Activated CD8-positive, alpha-beta T cell treated with anti-CD3 and anti-CD28 coated beads for 36 hours (primary cell): ENCODE data around the gene DDIAS. TPM values are rescaled to one million over a fixed set of nuclear protein-coding genes. Genes with fewer than 3 reads are reported as not detected.

ENCODE experiments used
- ATAC-seq: fragments of 200-7000 bp; cut with Tn5 transposase; one replicate; pipeline ENCODE4 v1.10.0; 2021; ENCODE audit warnings: mild to moderate bottlenecking, moderate library complexity
- CTCF ChIA-PET: fragments of 350-600 bp; sonication (Branson Sonifier 250); formaldehyde crosslinking; loops from one replicate; lab custom pipeline; 2021; ENCODE audit warnings: antibody characterized with exemption; lab: Charles Lee
- POLR2A ChIA-PET: fragments of 350-600 bp; sonication (Branson Sonifier 250); formaldehyde crosslinking; loops from one replicate; lab custom pipeline; 2021; ENCODE audit warnings: antibody characterized with exemption; lab: Charles Lee
- DNase-seq: peaks from one replicate; pipeline ENCODE4 v3.0.0-alpha.2; 2020
- H3K27ac Mint-ChIP-seq: one replicate; pipeline ENCODE4 v1.8.0; 2021; ENCODE audit warnings: mild to moderate bottlenecking, mixed read lengths
- H3K27me3 Mint-ChIP-seq: one replicate; pipeline ENCODE4 v1.8.0; 2021; ENCODE audit warnings: mixed read lengths
- H3K36me3 Mint-ChIP-seq: one replicate; pipeline ENCODE4 v1.8.0; 2021; ENCODE audit warnings: low read depth, mixed read lengths
- H3K4me1 Mint-ChIP-seq: one replicate; pipeline ENCODE4 v1.8.0; 2021; ENCODE audit warnings: low read depth, mixed read lengths
- H3K4me3 Mint-ChIP-seq: one replicate; pipeline ENCODE4 v1.8.0; 2021; ENCODE audit warnings: mild to moderate bottlenecking, moderate library complexity, mixed read lengths
- H3K9me3 Mint-ChIP-seq: one replicate; pipeline ENCODE4 v1.8.0; 2021; ENCODE audit warnings: mixed read lengths
- intact Hi-C: fragments of 100-400 bp; cut with micrococcal nuclease; formaldehyde crosslinking; loops from one replicate; pipeline ENCODE4 v1.10.0; 2022
- total RNA-seq, 2 experiments: library from RNA; stranded (reverse); gene quantifications; one replicate each; pipeline ENCODE4 v1.2.3, GENCODE V29; 2021
- TF ChIP-seq, protein P1 (sequence below): fragments of 200-600 bp; IDR thresholded peaks from one replicate; pipeline ENCODE4 v1.8.0; 2022; ENCODE audit warnings: antibody characterized with exemption, mild to moderate bottlenecking

The DDIAS gene
- total RNA-seq, 2 experiments from 2014 or later: 19.5 to 22.3 TPM

GRCh38 chr11:82895437-82896091 is 6.0 kb upstream of the DDIAS start:
- Mint-ChIP-seq H3K4me1 (peaks cover 39% of the 10 kb centered on the region), H3K4me3 (no peak overlapping the region), H3K9me3 (no peaks in the 10 kb centered on the region), H3K27ac (no peak overlapping the region), H3K27me3 (no peaks in the 10 kb centered on the region), H3K36me3 (peaks cover 4% of the 10 kb centered on the region)
- ChIA-PET CTCF (interaction anchor here (1.8 to 2.1 kb wide), 2 partner anchors 28 to 354 kb away, joined by 6 to 19 read pairs; no protein-coding TSS in a partner anchor), POLR2A (interaction anchor here (1.0 kb wide), 1 partner anchor 390 kb away, joined by 3 read pairs; the partner anchor contains the start of gene CCDC90B)
- no peak for DNase-seq
- TF ChIP-seq, protein P1, sequence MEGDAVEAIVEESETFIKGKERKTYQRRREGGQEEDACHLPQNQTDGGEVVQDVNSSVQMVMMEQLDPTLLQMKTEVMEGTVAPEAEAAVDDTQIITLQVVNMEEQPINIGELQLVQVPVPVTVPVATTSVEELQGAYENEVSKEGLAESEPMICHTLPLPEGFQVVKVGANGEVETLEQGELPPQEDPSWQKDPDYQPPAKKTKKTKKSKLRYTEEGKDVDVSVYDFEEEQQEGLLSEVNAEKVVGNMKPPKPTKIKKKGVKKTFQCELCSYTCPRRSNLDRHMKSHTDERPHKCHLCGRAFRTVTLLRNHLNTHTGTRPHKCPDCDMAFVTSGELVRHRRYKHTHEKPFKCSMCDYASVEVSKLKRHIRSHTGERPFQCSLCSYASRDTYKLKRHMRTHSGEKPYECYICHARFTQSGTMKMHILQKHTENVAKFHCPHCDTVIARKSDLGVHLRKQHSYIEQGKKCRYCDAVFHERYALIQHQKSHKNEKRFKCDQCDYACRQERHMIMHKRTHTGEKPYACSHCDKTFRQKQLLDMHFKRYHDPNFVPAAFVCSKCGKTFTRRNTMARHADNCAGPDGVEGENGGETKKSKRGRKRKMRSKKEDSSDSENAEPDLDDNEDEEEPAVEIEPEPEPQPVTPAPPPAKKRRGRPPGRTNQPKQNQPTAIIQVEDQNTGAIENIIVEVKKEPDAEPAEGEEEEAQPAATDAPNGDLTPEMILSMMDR: no peak
- no peak for ATAC-seq
- intact Hi-C loops: no loop called here

DNA sequence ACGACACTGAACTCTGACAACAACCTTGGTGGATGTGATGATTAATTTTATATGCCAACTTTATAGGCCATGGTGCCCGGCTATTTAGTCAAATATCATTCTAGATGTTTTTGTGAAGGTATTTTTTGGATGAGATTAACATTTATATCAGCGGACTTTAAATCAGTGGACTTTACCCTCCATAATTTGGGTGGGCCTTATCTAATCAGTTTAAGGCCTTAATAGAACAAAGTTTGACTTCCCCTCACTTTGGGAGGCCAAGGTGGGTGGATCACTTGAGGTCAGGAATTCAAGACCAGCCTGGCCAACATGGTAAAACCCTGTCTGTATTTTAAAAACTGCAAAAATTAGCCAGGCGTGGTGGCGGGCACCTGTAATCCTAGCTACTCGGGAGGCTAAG is 5.4 kb upstream of the DDIAS start:
- POLR2A ChIA-PET: no interaction called here
- H3K27me3 Mint-ChIP-seq: no peaks in the 10 kb centered on the region
- H3K36me3 Mint-ChIP-seq: peaks cover 4% of the 10 kb centered on the region
- no peak overlapping the region for H3K4me3 Mint-ChIP-seq
- intact Hi-C loops: no loop called here
- no peaks in the 10 kb centered on the region for H3K9me3 Mint-ChIP-seq
- TF ChIP-seq, protein P1: no peak
- CTCF ChIA-PET: interaction anchor here (1.8 to 2.1 kb wide), 2 partner anchors 28 to 353 kb away, joined by 6 to 19 read pairs; no protein-coding TSS in a partner anchor
- ATAC-seq: no peak
- H3K4me1 Mint-ChIP-seq: peaks cover 40% of the 10 kb centered on the region
- DNase-seq: no peak
- no peak overlapping the region for H3K27ac Mint-ChIP-seq

DNA sequence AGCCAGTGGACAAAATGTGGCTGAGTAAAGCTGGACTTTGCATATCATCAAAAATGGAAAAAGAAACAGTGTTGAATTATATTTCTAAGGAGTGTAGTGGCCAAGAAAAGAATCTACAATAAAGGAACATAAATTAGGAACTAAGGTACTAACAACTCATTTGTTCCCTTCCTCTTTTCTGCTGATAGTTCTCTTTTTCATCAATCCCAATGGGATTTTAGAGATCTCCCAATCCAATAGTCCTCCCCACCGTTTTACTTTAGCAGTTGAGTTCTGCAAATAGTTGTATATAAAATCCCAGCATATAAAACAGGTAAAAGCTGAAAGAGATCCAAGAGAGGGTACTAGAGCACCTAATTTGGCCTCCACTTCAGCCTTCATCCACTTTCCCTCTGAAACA is 3.3 kb upstream of the DDIAS start:
- no peak for ATAC-seq
- intact Hi-C loops: no loop called here
- no peaks in the 10 kb centered on the region for H3K27me3 Mint-ChIP-seq
- POLR2A ChIA-PET: no interaction called here
- peaks cover 50% of the 10 kb centered on the region for H3K4me1 Mint-ChIP-seq
- peak overlapping the region; percentile 18 for H3K4me3 Mint-ChIP-seq
- DNase-seq: no peak
- peaks cover 7% of the 10 kb centered on the region for H3K36me3 Mint-ChIP-seq
- no peak overlapping the region for H3K27ac Mint-ChIP-seq
- H3K9me3 Mint-ChIP-seq: no peaks in the 10 kb centered on the region
- CTCF ChIA-PET: interaction anchor here (1.7 kb wide), 1 partner anchor 181 kb away, joined by 5 read pairs; no protein-coding TSS in a partner anchor
- TF ChIP-seq, protein P1: no peak

GRCh38 chr11:82899186-82899820 is 2.2 kb upstream of the DDIAS start:
- Mint-ChIP-seq H3K4me3 (peak overlapping the region; percentile 79), H3K36me3 (peaks cover 7% of the 10 kb centered on the region), H3K9me3 (no peaks in the 10 kb centered on the region), H3K27ac (peak overlapping the region; percentile 98), H3K4me1 (peaks cover 61% of the 10 kb centered on the region), H3K27me3 (no peaks in the 10 kb centered on the region)
- POLR2A ChIA-PET: interaction anchor here (1.3 to 3.5 kb wide), 3 partner anchors 9 to 257 kb away, joined by 4 to 29 read pairs (median 7); partner anchors contain the start of gene PCF11
- intact Hi-C loops: no loop called here
- TF ChIP-seq, protein P1: no peak
- DNase-seq (peak; percentile 37), ATAC-seq (no peak)
- CTCF ChIA-PET: interaction anchor here (0.6 to 6.1 kb wide), 4 partner anchors 14 to 351 kb away, joined by 4 to 67 read pairs (median 5); no protein-coding TSS in a partner anchor
